Measurements from ENCODE around the gene ETFBKMT. TPM values are rescaled to one million over a fixed set of nuclear protein-coding genes. Genes with fewer than 3 reads are reported as not detected.

Gene ETFBKMT
- total and polyA plus RNA-seq, 8 donors = 3.4 to 4.8 (median 3.8) TPM

DNA sequence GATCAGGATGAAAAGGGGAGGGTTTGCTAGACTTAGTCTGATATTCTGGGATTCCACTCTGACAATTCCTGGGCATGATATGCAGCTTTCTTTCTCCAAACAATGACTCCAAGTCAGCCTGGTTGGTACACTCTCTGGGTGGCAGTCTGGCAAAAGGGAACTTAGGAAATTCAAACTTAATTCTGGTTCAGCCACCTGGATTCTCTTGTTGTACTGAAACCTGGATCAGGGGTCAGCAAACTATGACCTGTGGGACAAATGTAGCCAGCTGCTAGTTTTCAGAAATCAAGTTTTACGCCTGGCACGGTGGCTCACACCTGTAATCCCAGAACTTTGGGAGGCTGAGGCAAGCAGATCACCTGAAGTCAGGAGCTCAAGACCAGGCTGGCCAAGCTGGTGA is 63.1 kb downstream of the ETFBKMT start:
- ATAC-seq (no peak), DNase-seq (no peak)
- Histone ChIP-seq H3K27me3 (no peaks in the 10 kb centered on the region), H3K4me1 (peaks cover 0 to 17% of the 10 kb centered on the region in 2 donors), H3K27ac (no peak overlapping the region), H3K36me3 (peaks cover 0 to 11% of the 10 kb centered on the region in 2 donors), H3K4me3 (no peak overlapping the region), H3K9me3 (no peaks in the 10 kb centered on the region)
- intact Hi-C loops (cut with DNase I) = no loop called here
- TF ChIP-seq, protein P1, sequence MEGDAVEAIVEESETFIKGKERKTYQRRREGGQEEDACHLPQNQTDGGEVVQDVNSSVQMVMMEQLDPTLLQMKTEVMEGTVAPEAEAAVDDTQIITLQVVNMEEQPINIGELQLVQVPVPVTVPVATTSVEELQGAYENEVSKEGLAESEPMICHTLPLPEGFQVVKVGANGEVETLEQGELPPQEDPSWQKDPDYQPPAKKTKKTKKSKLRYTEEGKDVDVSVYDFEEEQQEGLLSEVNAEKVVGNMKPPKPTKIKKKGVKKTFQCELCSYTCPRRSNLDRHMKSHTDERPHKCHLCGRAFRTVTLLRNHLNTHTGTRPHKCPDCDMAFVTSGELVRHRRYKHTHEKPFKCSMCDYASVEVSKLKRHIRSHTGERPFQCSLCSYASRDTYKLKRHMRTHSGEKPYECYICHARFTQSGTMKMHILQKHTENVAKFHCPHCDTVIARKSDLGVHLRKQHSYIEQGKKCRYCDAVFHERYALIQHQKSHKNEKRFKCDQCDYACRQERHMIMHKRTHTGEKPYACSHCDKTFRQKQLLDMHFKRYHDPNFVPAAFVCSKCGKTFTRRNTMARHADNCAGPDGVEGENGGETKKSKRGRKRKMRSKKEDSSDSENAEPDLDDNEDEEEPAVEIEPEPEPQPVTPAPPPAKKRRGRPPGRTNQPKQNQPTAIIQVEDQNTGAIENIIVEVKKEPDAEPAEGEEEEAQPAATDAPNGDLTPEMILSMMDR (IDR thresholded peaks at IDR 0.05) = no peak

Other genes starting within 250 kb of the ETFBKMT start
- gene DENND5B, start 68.6 kb upstream of the ETFBKMT start, total RNA-seq = 1 to 10 TPM; 4.4 to 6.0 TPM
- 10 to 100 TPM in 1 of 6 donors, 1 to 10 TPM in 5; 7.1 to 11.3 (median 9.0) TPM for gene DENND5B, start 68.6 kb upstream of the ETFBKMT start, polyA plus RNA-seq (ENCODE audit: insufficient read length in 6 of 6)
- gene AMN1, start 69.3 kb downstream of the ETFBKMT start, total RNA-seq = 10 to 100 TPM in 1 of 2 donors, 1 to 10 TPM in 1; 6.6 to 11.5 TPM
- gene AMN1, start 69.3 kb downstream of the ETFBKMT start, polyA plus RNA-seq (ENCODE audit: insufficient read length in 6 of 6) = 10 to 100 TPM; 16.4 to 19.7 (median 18.4) TPM